Limb (tissue), 2 donors: ENCODE data around the gene TRIM58.

Experiments used
- DNase-seq, 2 donors: peaks; one replicate each; pipeline ENCODE4 v3.0.0-alpha.2; 2016; ENCODE audit errors: extremely low spot score in 2 of 2

Gene TRIM58

DNA sequence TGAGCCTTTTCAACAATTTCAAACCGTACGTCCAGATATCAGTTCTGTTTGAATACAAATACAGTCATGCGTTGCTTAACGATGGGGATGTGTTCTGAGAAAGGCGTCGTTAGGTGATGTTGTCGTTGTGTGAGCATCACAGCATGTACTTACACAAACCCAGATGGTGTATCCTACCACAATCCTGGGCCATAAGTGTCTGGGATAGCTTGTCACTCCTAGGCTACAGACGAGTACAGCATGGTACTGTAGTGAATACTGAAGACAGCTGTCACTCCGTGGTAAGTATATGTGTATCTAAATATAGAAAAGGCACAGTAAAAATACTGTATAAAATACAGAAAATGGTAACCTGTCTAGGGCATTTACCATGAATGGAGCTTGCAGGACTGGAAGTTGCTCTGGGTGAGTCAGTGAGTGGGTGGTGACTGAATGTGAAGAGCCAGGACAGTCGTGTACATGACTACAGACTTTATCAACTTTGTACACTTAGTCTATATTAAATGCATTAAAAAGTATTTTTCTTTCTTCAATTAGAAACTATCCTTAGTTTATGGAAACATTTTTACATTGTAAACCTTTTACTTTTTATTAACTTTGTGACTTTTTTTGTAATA, 27.9 kb downstream of the TRIM58 start:
- no peak for DNase-seq

DNA sequence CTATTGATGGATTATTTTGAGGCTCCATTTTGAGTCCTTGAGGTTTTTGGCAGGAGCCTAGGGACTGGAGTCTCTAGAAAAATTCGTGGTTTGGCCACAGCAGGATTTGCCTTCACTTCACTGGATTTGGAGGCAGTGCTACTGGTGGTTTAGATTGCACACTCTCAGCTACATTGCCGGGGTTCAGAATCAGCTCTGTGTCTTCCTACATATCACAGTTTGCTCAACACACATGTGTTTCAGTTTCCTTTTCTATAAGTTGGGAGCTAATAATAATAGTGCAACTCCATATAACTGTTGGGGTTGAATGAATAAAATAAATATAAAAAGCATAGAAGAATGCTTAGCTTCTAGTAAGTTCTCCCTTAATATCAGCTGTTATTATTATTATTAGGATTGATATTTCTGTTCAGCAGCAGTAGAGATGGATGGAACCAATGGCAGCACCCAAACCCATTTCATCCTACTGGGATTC, 38.2 kb downstream of the TRIM58 start, which contains the start of gene OR2W3:
Gene OR2W3, plus strand, starts transcription at position 425 of the 475 bp plus-strand sequence. Its CDS starts 0 bp downstream, at position 425.
- DNase-seq = no peak

DNA sequence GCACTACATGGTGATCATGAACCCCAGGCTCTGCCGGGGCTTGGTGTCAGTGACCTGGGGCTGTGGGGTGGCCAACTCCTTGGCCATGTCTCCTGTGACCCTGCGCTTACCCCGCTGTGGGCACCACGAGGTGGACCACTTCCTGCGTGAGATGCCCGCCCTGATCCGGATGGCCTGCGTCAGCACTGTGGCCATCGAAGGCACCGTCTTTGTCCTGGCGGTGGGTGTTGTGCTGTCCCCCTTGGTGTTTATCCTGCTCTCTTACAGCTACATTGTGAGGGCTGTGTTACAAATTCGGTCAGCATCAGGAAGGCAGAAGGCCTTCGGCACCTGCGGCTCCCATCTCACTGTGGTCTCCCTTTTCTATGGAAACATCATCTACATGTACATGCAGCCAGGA, 39.0 kb downstream of the TRIM58 start:
- no peak for DNase-seq

DNA sequence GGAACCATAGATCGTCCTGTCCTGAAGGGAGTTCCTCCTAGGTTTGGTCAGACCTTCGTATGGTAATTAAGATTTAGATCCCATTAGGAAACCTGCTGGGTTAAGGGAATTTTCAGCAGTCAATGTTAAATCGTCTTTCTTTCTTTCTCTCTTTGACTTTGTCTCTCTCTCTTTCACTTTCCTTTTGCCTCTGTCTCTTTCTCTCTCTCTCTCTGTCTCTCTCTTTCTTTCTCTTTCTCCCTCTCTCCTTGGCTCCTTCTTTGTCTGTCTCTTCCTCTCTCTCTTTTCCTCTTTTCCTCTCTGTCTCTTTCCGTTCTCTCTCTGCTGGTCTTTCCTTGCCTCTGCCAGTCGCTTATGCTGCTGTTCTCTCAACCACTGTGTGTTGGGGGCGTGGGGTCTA, 47.1 kb downstream of the TRIM58 start:
- DNase-seq = no peak

DNA sequence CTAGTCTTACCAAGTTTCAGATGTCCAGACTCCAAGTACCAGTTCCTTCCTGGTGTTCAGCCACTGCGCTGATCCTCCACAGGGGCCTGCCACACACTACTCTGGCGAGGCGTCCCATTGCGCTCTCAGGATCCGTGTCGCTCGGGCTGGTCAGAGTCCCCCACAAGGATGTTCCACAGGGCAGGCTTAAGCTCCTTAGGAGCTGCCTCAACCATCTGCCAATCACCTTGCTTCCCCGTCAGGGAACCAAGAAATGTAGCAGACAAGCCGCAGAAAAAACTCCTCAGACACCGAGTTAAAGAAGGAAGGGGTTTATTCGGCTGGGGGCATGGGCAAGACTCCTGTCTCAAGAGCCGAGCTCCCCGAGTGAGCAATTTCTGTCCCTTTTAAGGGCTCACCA, 48.2 kb downstream of the TRIM58 start:
- no peak for DNase-seq

DNA sequence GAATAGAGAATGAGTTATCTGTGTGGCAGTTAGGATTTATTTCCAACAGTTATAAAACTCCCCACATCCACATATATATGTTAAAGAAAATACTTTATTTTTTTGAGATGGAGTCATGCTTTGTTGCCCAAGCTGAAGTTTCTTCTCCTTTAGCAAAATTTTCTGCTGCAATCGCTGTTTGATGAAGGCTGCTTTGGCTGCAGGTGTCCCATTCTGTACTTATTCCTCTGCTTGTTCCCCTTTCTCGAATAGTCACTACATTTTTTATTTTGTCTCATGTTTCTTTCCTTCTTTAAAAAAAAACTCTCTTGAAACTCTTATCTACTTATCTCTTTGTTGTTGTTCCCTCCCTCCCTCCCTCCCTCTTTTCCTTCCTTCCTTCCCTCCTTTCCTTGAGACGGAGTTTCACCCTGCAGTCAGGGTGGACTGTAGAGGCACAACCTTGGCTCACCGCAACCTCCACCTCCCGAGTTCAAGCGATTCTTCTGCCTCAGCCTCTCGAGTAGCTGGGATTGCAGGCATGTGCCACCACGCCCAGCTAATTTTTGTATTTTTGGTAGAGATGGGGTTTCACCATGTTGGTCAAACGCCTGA, 49.0 kb downstream of the TRIM58 start:
- DNase-seq = no peak

DNA sequence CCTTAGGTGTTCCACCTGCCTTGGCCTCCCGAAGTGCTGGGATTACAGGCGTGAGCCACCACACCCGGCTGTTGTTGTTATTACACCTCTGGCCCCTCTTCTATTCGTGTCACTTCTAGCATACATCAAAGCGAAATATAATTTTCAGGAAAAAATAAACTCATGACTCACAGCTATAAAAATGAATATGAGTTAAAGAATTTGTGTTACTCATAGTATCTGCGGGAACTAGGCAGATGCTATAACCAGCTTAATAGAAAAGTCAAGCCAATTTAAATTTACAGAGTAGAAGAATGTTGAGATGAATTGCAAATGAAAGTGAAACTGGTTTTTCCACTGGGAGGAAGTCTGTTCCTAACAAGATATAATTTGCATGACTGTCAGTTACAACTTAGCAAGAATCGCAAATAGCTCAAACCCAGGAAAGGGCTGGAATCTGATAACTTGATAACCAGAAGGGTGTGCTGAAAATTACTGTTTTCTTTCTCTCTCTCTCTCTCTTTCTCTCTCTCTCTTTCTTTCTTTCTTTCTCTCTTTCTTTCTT, 49.6 kb downstream of the TRIM58 start:
- DNase-seq = no peak

DNA sequence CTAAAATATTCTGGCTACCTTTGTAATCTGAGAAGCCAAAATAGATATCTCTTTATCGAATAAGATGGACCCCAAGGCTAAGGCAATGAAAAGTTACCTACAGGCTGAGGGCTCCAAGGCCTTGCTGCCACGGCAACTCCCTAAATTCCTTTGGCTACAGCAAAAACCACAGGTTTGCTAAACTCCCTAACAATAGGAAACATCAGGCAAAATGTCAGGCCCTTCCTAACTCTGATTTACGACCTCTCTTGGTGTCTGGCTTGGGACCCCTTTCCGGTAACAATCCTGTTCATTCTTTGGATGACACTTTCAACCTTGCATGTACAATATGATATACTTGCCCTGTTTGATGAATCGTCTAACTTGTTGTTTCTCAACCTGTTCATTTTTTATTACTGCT, 51.8 kb downstream of the TRIM58 start:
- DNase-seq = no peak

DNA sequence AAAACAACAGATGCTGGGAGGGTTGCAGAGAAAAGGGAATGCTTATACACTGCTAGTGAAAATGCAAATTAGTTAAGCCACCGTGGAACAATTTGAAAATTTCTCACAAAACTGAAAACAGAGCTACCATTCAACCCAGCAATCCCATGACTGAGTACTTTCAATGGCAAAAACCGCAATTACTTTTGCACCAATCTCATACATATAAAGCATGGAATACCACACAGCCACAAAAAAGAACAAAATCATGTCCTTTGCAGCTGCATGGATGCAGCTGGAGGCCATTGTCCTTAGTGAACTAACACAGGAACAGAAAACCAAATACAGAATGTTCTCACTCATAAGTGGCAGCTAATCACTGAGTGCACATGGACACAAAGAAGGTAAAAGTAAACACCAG, 56.8 kb downstream of the TRIM58 start:
- DNase-seq = no peak

DNA sequence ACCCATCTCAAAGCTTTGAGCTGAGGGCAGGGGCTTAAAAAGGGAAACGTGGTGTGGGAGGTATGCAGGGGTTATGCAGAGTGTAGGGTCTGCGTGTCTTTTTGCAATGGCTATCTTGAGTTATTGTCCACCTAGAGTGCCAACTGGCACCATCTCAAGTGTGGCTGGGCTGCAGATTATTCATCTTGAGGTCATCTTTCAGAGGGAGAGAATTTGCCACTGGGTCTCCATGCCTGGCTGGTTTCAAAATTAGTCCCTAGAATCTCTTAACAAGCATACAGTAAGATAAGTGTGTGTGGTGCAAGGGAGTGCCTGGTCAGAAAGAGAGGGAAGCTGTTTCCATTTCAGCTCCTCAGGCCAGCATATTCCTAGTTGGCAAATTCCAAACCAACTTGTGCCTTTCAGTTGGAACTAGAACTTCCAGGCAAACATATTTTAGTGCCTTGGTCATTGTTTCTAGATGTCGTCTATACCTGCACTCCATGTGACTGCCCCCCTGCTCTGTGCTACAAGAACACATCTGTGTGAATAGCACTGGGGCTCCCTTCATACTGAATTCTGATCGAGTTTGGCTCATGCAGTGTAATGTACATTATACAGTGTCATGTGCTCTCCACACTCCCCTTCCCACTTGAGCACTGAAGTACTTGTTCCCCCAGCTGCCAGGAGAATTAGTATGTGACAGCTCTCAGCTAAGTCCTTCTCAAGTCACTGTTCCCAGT, 58.1 kb downstream of the TRIM58 start:
- no peak for DNase-seq

DNA sequence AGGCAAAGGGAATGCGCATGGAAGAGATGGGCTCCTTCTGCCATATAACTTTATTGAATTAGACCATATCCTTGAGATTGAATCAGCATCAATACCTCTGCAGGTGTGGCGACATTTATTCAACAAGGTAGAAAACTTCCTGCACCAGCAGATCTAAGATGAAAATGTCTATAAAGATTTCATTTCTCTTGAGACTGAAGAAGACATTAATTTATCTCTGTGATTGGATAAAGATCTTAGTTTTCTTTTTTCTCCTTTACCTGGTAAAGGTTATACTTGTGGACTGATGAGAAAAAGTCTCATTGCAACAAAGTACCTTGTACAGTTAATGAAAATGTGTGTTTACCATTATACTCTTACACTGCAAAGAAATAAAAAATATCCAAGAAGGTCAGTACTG, 63.0 kb downstream of the TRIM58 start, which contains the start of gene OR2T8:
Gene OR2T8, plus strand, starts transcription at position 301 of the 400 bp plus-strand sequence. CDS start 766 bp downstream, outside the sequence.
- no peak for DNase-seq

DNA sequence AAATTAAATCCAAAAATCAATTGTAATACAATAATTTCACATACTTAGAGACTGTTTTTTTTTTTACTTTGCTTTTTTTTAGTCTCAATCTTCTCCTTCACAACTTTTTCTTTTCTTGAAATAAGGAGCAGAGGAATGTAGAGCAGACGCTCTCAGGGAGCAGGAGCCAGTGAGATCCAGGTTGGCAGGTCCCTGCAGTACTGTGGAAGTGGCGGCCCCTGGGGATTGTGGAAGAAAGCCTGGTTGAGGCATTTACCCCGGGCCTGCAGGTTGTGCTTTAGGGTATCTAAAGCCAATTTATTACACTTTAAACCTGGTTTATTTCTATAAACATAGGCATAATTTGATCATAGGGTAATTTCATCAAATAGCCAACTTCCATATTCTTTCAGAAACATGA, 67.0 kb downstream of the TRIM58 start:
- DNase-seq = no peak

DNA sequence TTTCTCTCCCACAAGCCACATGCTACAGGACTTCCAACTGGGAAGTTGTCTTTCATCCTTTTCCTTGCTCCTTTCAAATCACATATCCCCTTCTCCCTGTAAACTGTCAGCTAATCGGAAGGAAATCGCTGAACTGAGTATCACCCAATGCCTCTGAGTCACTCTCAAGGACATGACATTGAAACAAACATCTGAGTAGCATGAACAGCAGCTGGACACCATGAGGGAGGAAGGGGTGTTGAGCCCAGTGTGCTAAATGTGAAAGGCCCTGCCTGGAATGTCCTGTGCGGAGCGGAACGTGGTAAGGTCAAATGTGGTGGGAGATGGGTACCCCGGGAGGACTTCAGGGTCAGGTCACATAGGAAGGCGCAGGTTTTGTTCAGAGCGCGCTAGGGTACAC, 67.9 kb downstream of the TRIM58 start, which contains the start of gene OR2AJ1:
Gene OR2AJ1, plus strand, starts transcription at position 22 of the 400 bp plus-strand sequence. CDS start 8,880 bp downstream, outside the sequence.
- no peak for DNase-seq
